Neural cell (in vitro differentiated cells): ENCODE results near the gene TLE4.

Experiments used
- EP300 ChIP-seq: fragments of 450-650 bp; conservative IDR thresholded peaks from 2 replicates; pipeline ENCODE4 v1.6.1; 2014; ENCODE audit warnings: antibody characterized with exemption, mild to moderate bottlenecking, moderate library complexity; ENCODE audit not compliant: poor library complexity, severe bottlenecking
- EZH2 ChIP-seq: fragments of 200-600, 300-800 bp; shearing (Covaris generic), sonication (generic); IDR thresholded peaks from 2 replicates; pipeline ENCODE4 v1.6.1; 2014; ENCODE audit warnings: antibody characterized with exemption, low read length, borderline replicate concordance, mild to moderate bottlenecking; ENCODE audit not compliant: insufficient read depth, poor library complexity, severe bottlenecking
- MXI1 ChIP-seq: fragments of 450-650 bp; conservative IDR thresholded peaks from 2 replicates; pipeline ENCODE4 v1.6.1; 2014; ENCODE audit warnings: antibody characterized with exemption, mild to moderate bottlenecking; ENCODE audit not compliant: poor library complexity, severe bottlenecking
- POLR2AphosphoS5 ChIP-seq: IDR thresholded peaks from 2 replicates; pipeline ENCODE4 v1.6.1; 2012
- RAD21 ChIP-seq: fragments of 450-650 bp; conservative IDR thresholded peaks from 2 replicates; pipeline ENCODE4 v1.6.1; 2014; ENCODE audit warnings: antibody characterized with exemption, mild to moderate bottlenecking, moderate library complexity
- SMC3 ChIP-seq: fragments of 450-650 bp; conservative IDR thresholded peaks from 2 replicates; pipeline ENCODE4 v1.6.1; 2014; ENCODE audit warnings: antibody characterized with exemption, mild to moderate bottlenecking, moderate library complexity; ENCODE audit not compliant: poor library complexity
- TF ChIP-seq, protein P1 (sequence below): fragments of 450-650 bp; IDR thresholded peaks from 2 replicates; pipeline ENCODE4 v1.5.1; 2014; ENCODE audit warnings: antibody characterized with exemption, mild to moderate bottlenecking, moderate library complexity; ENCODE audit not compliant: poor library complexity, severe bottlenecking

DNA sequence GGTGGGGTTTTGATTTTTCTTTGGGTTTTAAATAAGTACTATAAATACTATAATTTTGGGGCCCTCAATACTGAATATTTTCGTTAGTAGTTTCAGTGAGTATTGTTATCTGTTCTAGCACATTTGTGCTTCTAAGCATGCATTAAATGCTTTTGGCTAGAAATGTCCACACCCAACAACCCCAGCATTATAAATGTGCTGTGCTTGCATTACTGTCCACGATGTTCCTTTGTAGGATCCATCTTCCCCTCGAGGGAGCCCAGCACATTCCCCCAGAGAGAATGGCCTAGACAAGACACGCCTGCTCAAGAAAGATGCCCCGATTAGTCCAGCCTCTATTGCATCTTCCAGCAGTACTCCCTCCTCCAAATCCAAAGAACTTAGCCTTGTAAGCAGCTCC, 134.7 kb downstream of the TLE4 start:
- TF ChIP-seq MXI1, result no peak
- TF ChIP-seq RAD21, result no peak
- TF ChIP-seq POLR2AphosphoS5, result no peak
- TF ChIP-seq, protein P1, sequence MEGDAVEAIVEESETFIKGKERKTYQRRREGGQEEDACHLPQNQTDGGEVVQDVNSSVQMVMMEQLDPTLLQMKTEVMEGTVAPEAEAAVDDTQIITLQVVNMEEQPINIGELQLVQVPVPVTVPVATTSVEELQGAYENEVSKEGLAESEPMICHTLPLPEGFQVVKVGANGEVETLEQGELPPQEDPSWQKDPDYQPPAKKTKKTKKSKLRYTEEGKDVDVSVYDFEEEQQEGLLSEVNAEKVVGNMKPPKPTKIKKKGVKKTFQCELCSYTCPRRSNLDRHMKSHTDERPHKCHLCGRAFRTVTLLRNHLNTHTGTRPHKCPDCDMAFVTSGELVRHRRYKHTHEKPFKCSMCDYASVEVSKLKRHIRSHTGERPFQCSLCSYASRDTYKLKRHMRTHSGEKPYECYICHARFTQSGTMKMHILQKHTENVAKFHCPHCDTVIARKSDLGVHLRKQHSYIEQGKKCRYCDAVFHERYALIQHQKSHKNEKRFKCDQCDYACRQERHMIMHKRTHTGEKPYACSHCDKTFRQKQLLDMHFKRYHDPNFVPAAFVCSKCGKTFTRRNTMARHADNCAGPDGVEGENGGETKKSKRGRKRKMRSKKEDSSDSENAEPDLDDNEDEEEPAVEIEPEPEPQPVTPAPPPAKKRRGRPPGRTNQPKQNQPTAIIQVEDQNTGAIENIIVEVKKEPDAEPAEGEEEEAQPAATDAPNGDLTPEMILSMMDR, result no peak
- no peak for TF ChIP-seq EP300
- TF ChIP-seq EZH2, result no peak
- no peak for TF ChIP-seq SMC3
